Neuron (in vitro differentiated cells): ENCODE results near the gene LRRC55.

ENCODE experiments used
- H2AFZ ChIP-seq: one replicate; pipeline ENCODE4 v1.6.1; 2013; ENCODE audit warnings: low read depth, mild to moderate bottlenecking, inconsistent platforms, low read length, moderate library complexity
- H3K27me3 ChIP-seq: one replicate; pipeline ENCODE4 v1.6.1; 2013; ENCODE audit warnings: low read length; ENCODE audit not compliant: insufficient read depth
- H3K36me3 ChIP-seq: one replicate; pipeline ENCODE4 v1.6.1; 2013; ENCODE audit warnings: low read length; ENCODE audit not compliant: insufficient read depth
- H3K4me1 ChIP-seq: one replicate; pipeline ENCODE4 v1.6.1; 2013; ENCODE audit warnings: low read length; ENCODE audit not compliant: insufficient read depth
- H3K4me3 ChIP-seq: 2 replicates; pipeline ENCODE4 v1.5.1; 2013; ENCODE audit warnings: mild to moderate bottlenecking, low read length, moderate library complexity
- H3K9me3 ChIP-seq: one replicate; pipeline ENCODE4 v1.6.1; 2013; ENCODE audit warnings: low read length

LRRC55 gene

GRCh38 chr11:57235761-57236703 lies 54.3 kb downstream of the LRRC55 start:
- no peak overlapping the region for H3K4me3 ChIP-seq
- H3K27me3 ChIP-seq, result no peaks in the 10 kb centered on the region
- no peaks in the 10 kb centered on the region for H3K9me3 ChIP-seq
- H2AFZ ChIP-seq, result no peak overlapping the region
- H3K4me1 ChIP-seq, result peaks cover 6% of the 10 kb centered on the region
- H3K36me3 ChIP-seq, result no peaks in the 10 kb centered on the region

DNA sequence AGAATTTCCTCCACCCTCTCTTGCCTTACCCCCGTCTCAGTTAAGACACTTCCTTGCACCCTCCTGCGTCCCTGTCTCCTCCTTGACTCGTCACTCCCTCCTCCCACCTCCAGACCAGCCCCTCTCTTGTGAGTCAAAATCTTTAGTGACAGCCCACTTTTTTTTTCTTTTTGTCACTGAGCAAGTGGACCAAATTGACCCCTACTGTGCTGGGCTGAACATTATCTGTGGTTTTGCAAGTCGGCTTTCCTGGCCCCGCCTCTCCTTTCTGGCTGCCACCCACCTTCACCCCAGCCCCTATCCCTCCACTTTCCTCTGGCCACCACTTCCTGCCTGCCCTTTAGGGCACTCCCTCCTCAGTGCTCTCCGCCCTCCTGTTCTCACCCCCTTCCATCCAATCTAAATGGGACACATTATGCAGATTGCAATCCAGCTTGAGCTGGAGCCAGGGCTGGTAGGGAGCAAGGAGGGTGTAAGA lies 55.5 kb downstream of the LRRC55 start, which contains the start of gene APLNR:
APLNR (minus strand) TSS at position 47 of the 478 bp plus-strand sequence. CDS start 246 bp downstream, outside the sequence.
- Histone ChIP-seq H3K9me3 (no peaks in the 10 kb centered on the region), H2AFZ (no peak within 1 kb of the TSS), H3K4me3 (no peak within 1 kb of the TSS), H3K4me1 (peaks cover 6% of the 10 kb centered on the region), H3K36me3 (no peaks in the 10 kb centered on the region), H3K27me3 (no peaks in the 10 kb centered on the region)

GRCh38 chr11:57239348-57239747 lies 57.6 kb downstream of the LRRC55 start:
- H3K4me3 ChIP-seq, result no peak overlapping the region
- peaks cover 6% of the 10 kb centered on the region for H3K4me1 ChIP-seq
- H2AFZ ChIP-seq, result no peak overlapping the region
- no peaks in the 10 kb centered on the region for H3K9me3 ChIP-seq
- no peaks in the 10 kb centered on the region for H3K27me3 ChIP-seq
- H3K36me3 ChIP-seq, result no peaks in the 10 kb centered on the region

- H3K36me3 ChIP-seq, result no peaks in the 10 kb centered on the region
- H3K4me3 ChIP-seq, result no peak overlapping the region
- H2AFZ ChIP-seq, result no peak overlapping the region
- no peaks in the 10 kb centered on the region for H3K27me3 ChIP-seq
- H3K4me1 ChIP-seq, result peaks cover 5% of the 10 kb centered on the region
- H3K9me3 ChIP-seq, result no peaks in the 10 kb centered on the region
Observed at GRCh38 chr11:57240007-57240406, 58.3 kb downstream of the LRRC55 start.

- Histone ChIP-seq H3K27me3 (no peaks in the 10 kb centered on the region), H3K36me3 (no peaks in the 10 kb centered on the region), H3K9me3 (no peaks in the 10 kb centered on the region), H3K4me3 (no peak overlapping the region), H2AFZ (no peak overlapping the region), H3K4me1 (no peaks in the 10 kb centered on the region)
Observed at GRCh38 chr11:57240757-57241156, 59.0 kb downstream of the LRRC55 start.
